Glutamatergic neuron (in vitro differentiated cells): ENCODE measurements around the gene OVAAL. TPM values are rescaled to one million over a fixed set of nuclear protein-coding genes. Genes with fewer than 3 reads are reported as not detected.

ENCODE experiments used
- DNase-seq: peaks from one replicate; pipeline ENCODE4 v3.0.0; 2022
- H3K27ac Mint-ChIP-seq: one replicate; pipeline ENCODE4 v1.8.0; 2020; ENCODE audit warnings: mild to moderate bottlenecking, mixed read lengths, inconsistent platforms; ENCODE audit not compliant: unreplicated experiment
- H3K27me3 Mint-ChIP-seq: one replicate; pipeline ENCODE4 v1.8.0; 2020; ENCODE audit warnings: mild to moderate bottlenecking, moderate library complexity, mixed read lengths, inconsistent platforms; ENCODE audit not compliant: unreplicated experiment
- H3K36me3 Mint-ChIP-seq: one replicate; pipeline ENCODE4 v1.8.0; 2020; ENCODE audit warnings: mild to moderate bottlenecking, mixed read lengths, inconsistent platforms; ENCODE audit not compliant: unreplicated experiment
- H3K4me1 Mint-ChIP-seq: one replicate; pipeline ENCODE4 v1.8.0; 2020; ENCODE audit warnings: mild to moderate bottlenecking, low read depth, mixed read lengths, inconsistent platforms; ENCODE audit not compliant: unreplicated experiment
- H3K4me3 Mint-ChIP-seq: one replicate; pipeline ENCODE4 v1.8.0; 2020; ENCODE audit warnings: mild to moderate bottlenecking, mixed read lengths, inconsistent platforms; ENCODE audit not compliant: unreplicated experiment
- H3K9me3 Mint-ChIP-seq: one replicate; pipeline ENCODE4 v1.8.0; 2020; ENCODE audit warnings: mild to moderate bottlenecking, moderate library complexity, mixed read lengths, inconsistent platforms; ENCODE audit not compliant: unreplicated experiment
- total RNA-seq: library from RNA; stranded (reverse); fragmentation: NEBNext Ultra II Directional; extraction: Animal tissue kit (Norgen Biotek cat#: 25700); gene quantifications from one replicate; pipeline ENCODE4 v1.2.1, GENCODE V29; 2021; ENCODE audit not compliant: unreplicated experiment
- TF ChIP-seq, protein P1 (sequence below): fragments of 200-600 bp; sonication (generic); IDR thresholded peaks from one replicate; pipeline ENCODE4 v1.5.0; 2021; ENCODE audit not compliant: partially characterized antibody, unreplicated experiment

The OVAAL gene
- total RNA-seq, 1 donor from 2014 or later, result not detected

DNA sequence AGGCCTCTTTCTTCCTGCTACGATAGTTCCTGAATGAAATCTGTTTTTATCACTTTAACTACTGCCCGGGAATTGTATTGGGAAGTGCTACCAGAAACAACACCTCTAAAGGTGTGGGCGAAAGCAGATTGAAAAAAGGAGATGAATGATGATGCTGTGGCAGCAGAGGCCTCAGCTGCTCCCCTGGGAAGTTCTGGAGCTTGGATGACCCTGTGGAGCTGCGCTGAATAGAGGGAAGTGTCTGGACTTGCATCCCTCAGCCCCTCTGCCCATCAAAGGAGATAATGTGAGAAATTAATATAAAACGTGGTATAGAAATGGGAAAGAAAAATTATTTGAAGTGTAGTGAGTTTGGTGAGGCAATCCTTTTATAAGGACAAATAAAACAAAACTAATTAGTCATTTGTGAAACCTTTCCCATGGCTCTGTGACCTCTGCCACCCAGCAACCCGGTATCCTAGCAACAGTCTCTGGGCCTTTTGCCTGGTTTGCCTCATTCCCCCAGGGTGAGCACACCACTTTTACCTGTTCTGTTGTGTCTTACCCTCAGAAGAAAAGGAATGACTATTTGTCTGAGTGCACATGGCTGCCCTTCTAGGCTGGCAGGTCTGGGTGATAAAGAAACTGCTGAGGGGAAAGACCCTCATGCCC, 21.3 kb downstream of the OVAAL start:
- Mint-ChIP-seq H3K27me3 (no peaks in the 10 kb centered on the region), H3K9me3 (peaks cover under 1% of the 10 kb centered on the region), H3K36me3 (no peaks in the 10 kb centered on the region), H3K4me3 (no peak overlapping the region), H3K27ac (no peak overlapping the region), H3K4me1 (peaks cover 8% of the 10 kb centered on the region)
- TF ChIP-seq, protein P1, sequence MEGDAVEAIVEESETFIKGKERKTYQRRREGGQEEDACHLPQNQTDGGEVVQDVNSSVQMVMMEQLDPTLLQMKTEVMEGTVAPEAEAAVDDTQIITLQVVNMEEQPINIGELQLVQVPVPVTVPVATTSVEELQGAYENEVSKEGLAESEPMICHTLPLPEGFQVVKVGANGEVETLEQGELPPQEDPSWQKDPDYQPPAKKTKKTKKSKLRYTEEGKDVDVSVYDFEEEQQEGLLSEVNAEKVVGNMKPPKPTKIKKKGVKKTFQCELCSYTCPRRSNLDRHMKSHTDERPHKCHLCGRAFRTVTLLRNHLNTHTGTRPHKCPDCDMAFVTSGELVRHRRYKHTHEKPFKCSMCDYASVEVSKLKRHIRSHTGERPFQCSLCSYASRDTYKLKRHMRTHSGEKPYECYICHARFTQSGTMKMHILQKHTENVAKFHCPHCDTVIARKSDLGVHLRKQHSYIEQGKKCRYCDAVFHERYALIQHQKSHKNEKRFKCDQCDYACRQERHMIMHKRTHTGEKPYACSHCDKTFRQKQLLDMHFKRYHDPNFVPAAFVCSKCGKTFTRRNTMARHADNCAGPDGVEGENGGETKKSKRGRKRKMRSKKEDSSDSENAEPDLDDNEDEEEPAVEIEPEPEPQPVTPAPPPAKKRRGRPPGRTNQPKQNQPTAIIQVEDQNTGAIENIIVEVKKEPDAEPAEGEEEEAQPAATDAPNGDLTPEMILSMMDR, result no peak
- no peak for DNase-seq

DNA sequence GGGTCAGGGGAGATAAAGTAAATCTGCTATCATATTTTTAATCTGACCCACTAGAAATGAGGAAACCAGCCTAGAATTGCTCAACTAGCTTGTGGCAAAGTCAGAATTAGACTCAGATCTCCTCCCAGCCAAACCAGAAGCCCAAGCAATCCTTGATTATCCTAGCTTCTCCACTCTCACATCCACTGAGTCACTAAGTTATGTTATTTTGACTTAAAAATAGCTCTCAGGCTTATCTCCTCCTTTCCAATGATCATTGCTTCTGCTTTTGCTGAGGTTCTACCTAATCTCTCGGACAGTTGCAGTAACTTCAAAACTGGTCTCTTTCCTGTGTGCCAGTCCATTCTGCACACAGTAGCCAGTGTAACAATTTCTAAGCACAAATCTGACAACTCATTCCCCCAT, 22.9 kb downstream of the OVAAL start:
- TF ChIP-seq, protein P1, result no peak
- peaks cover 8% of the 10 kb centered on the region for H3K4me1 Mint-ChIP-seq
- H3K36me3 Mint-ChIP-seq, result no peaks in the 10 kb centered on the region
- DNase-seq, result no peak
- no peaks in the 10 kb centered on the region for H3K27me3 Mint-ChIP-seq
- no peak overlapping the region for H3K27ac Mint-ChIP-seq
- H3K4me3 Mint-ChIP-seq, result no peak overlapping the region
- H3K9me3 Mint-ChIP-seq, result no peaks in the 10 kb centered on the region

DNA sequence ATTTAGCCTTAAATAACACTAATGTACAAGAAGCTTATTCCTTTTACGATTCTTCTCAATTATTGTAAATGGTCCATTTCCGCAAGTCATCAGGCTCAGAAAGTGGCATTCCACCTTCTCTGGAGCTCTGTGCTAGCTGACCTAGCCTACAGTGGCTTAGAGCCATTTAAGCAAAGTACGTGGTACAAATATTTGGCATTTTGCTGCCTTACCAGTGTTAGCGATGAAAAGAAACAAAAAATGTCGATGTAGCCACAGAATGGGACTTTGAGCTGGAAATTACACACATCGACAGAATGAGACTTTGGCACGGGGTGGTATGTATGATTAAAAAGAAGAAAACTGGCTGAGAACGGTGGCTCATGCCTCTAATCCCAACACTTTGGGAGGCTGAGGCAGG, 26.1 kb downstream of the OVAAL start:
- H3K4me1 Mint-ChIP-seq, result peaks cover 4% of the 10 kb centered on the region
- no peaks in the 10 kb centered on the region for H3K9me3 Mint-ChIP-seq
- H3K27ac Mint-ChIP-seq, result no peak overlapping the region
- no peaks in the 10 kb centered on the region for H3K36me3 Mint-ChIP-seq
- TF ChIP-seq, protein P1, result no peak
- no peaks in the 10 kb centered on the region for H3K27me3 Mint-ChIP-seq
- no peak for DNase-seq
- no peak overlapping the region for H3K4me3 Mint-ChIP-seq

DNA sequence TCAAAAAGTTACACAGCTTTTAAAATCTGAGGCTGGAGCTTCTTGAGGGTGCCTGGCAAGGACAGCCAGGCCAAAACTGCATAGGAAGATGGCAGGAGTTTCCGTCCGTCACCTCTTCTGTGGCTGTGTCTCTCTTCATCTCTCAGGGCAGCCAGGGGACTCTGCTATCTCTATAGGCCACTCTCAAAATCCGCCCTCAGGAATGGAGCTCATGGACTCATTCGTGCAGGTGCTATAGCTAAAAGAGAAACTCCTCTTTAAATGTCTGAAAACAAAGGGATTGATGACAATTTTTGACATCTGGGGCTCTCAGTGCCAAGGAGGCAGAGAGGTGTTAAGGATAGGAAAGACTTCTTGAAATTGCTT, 27.2 kb downstream of the OVAAL start:
- Mint-ChIP-seq H3K4me3 (no peak overlapping the region), H3K27ac (no peak overlapping the region), H3K9me3 (no peaks in the 10 kb centered on the region), H3K27me3 (peaks cover 2% of the 10 kb centered on the region), H3K4me1 (no peaks in the 10 kb centered on the region), H3K36me3 (no peaks in the 10 kb centered on the region)
- no peak for DNase-seq
- TF ChIP-seq, protein P1, result no peak

DNA sequence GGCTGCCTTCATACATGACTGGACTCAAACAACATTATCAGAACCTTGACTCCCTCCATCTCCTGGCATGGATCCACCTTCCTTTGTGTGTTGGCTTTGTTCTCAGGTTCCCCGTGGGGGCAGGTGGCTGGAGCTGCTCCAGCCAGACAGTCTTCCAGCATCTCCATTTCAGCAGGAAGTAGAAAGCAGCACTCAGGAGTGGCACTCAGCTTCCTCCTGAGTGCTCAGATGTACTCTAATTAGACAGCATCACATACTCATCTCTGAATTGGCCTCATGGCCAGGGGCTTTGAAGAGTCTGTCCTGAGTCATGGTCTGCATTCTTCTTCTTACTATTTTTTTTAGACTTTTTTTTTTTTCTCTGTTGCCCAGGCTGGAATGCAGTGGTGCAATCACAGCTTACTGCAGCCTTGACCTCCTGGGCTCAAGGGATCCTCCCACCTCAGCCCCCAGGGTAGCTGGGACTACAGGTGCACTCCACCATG, 27.9 kb downstream of the OVAAL start:
- Mint-ChIP-seq H3K36me3 (no peaks in the 10 kb centered on the region), H3K4me3 (no peak overlapping the region), H3K27ac (no peak overlapping the region), H3K27me3 (peaks cover 2% of the 10 kb centered on the region), H3K4me1 (no peaks in the 10 kb centered on the region), H3K9me3 (no peaks in the 10 kb centered on the region)
- TF ChIP-seq, protein P1, result no peak
- DNase-seq, result no peak
